Breast epithelium (tissue), 3 donors: Measurements from ENCODE around the gene IRX4.

Source experiments
- POLR2A ChIP-seq: fragments of 450-650 bp; IDR thresholded peaks from one replicate; pipeline ENCODE4 v1.6.1; 2016; ENCODE audit warnings: antibody characterized with exemption, mild to moderate bottlenecking, moderate library complexity
- POLR2AphosphoS5 ChIP-seq, 3 donors: sonication (generic); formaldehyde crosslinking; IDR thresholded peaks; one replicate each; pipeline ENCODE4 v1.6.1; 2017; ENCODE audit warnings: antibody characterized with exemption in 3 of 3
- TF ChIP-seq, protein P1 (sequence below), 3 donors: fragments of 450-650 bp; IDR thresholded peaks; one replicate each; pipeline ENCODE4 v1.5.1; 2016 to 2017; ENCODE audit warnings: antibody characterized with exemption in 3 of 3, mild to moderate bottlenecking in 3 of 3, moderate library complexity in 3 of 3

GRCh38 chr5:1915316-1915715 lies 32.6 kb upstream of the IRX4 start:
- no peak for TF ChIP-seq POLR2AphosphoS5 (IDR thresholded peaks at IDR 0.05)
- TF ChIP-seq, protein P1, sequence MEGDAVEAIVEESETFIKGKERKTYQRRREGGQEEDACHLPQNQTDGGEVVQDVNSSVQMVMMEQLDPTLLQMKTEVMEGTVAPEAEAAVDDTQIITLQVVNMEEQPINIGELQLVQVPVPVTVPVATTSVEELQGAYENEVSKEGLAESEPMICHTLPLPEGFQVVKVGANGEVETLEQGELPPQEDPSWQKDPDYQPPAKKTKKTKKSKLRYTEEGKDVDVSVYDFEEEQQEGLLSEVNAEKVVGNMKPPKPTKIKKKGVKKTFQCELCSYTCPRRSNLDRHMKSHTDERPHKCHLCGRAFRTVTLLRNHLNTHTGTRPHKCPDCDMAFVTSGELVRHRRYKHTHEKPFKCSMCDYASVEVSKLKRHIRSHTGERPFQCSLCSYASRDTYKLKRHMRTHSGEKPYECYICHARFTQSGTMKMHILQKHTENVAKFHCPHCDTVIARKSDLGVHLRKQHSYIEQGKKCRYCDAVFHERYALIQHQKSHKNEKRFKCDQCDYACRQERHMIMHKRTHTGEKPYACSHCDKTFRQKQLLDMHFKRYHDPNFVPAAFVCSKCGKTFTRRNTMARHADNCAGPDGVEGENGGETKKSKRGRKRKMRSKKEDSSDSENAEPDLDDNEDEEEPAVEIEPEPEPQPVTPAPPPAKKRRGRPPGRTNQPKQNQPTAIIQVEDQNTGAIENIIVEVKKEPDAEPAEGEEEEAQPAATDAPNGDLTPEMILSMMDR (IDR thresholded peaks at IDR 0.05) = no peak
- no peak for TF ChIP-seq POLR2A
